HG03097 (cell line): ENCODE measurements around the gene CTSW.
"Not testable (repeated sequence)": the region's sequence is repeated elsewhere in the genome, so short reads cannot be mapped to it uniquely, and the experiment has no call there.

Experiments
- ATAC-seq: cut with Tn5 transposase; IDR thresholded peaks from one replicate; pipeline ENCODE4 v1.9.1; 2021; ENCODE audit not compliant: unreplicated experiment, low FRiP score

Gene CTSW

GRCh38 chr11:65879617-65880016 lies at the start of gene CTSW:
CTSW (plus strand) TSS chr11:65879837; CDS start chr11:65879855, 18 bp downstream.
- no peak for ATAC-seq

DNA sequence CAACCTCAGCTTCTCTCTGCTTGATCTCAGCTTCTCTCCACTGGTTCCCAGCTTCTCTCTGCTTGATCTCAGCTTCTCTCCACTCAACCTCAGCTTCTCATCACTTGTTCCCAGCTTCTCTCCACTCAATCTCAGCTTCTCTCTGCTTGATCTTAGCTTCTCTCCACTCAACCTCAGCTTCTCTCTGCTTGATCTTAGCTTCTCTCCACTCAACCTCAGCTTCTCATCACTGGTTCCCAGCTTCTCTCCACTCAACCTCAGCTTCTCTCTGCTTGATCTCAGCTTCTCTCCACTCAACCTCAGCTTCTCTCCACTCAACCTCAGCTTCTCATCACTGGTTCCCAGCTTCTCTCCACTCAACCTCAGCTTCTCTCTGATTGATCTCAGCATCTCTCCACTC lies 47.4 kb upstream of the CTSW start:
- ATAC-seq = not testable (repeated sequence)

GRCh38 chr11:65833297-65834030 lies 46.2 kb upstream of the CTSW start, which contains the start of gene SNX32:
SNX32 (plus strand) TSS chr11:65833963; CDS start chr11:65834066, 103 bp downstream.
- peak; percentile 68 for ATAC-seq

DNA sequence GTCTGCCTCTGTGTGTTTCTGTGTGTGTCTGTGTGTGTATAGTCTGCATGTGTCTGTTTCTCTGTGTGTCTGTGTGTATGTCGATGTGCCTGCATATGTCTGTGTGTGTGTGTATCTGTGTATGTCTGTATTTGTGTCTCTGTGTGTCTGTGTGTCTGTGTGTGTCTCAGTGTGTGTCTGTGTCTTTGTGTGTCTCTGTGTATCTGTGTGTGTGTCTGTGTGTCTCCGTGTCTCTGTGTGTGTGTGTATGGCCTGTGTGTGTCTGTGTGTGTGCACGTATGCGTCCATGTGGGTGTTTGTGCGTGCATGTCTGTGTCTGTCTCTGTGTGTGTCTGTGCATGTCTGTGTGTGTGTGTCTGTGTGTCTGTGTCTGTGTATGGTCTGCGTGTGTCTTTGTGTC lies 45.4 kb upstream of the CTSW start:
- no peak for ATAC-seq

GRCh38 chr11:65842144-65842543 lies 37.5 kb upstream of the CTSW start:
- no peak for ATAC-seq

- ATAC-seq = no peak
These were observed 35.8 kb upstream of the CTSW start for GRCh38 chr11:65843811-65844210.

GRCh38 chr11:65844231-65844872 lies 35.3 kb upstream of the CTSW start:
- ATAC-seq = no peak

- no peak for ATAC-seq
These were observed 31.9 kb upstream of the CTSW start for GRCh38 chr11:65847746-65848145.

- not testable (repeated sequence) for ATAC-seq
These were observed 30.9 kb upstream of the CTSW start for GRCh38 chr11:65848693-65849092.

DNA sequence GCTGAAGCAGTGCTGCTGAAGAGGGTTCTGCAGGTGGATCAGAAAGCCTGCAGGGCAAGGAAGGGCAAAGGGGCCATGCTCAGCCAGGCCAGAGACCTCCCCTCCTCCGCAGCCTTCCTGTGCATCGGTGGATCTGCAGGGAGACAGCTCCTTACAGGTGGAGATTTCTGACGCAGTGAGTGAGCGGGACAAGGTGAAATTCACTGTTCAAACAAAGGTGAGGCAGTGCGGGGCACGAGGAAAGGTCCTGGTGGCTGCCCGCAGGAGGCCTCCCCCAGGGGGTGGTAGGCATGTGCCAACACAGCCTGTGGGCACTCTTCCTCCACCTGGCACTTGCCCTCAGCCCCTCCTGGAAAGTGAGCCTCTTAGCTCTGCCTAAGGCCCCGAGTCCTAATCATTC lies 30.3 kb upstream of the CTSW start:
- no peak for ATAC-seq

- no peak for ATAC-seq
These were observed 29.8 kb upstream of the CTSW start for GRCh38 chr11:65849771-65850216.

GRCh38 chr11:65850217-65851082 lies 29.2 kb upstream of the CTSW start:
- no peak for ATAC-seq

- ATAC-seq = no peak
These were observed 28.5 kb upstream of the CTSW start for GRCh38 chr11:65851083-65851579.

DNA sequence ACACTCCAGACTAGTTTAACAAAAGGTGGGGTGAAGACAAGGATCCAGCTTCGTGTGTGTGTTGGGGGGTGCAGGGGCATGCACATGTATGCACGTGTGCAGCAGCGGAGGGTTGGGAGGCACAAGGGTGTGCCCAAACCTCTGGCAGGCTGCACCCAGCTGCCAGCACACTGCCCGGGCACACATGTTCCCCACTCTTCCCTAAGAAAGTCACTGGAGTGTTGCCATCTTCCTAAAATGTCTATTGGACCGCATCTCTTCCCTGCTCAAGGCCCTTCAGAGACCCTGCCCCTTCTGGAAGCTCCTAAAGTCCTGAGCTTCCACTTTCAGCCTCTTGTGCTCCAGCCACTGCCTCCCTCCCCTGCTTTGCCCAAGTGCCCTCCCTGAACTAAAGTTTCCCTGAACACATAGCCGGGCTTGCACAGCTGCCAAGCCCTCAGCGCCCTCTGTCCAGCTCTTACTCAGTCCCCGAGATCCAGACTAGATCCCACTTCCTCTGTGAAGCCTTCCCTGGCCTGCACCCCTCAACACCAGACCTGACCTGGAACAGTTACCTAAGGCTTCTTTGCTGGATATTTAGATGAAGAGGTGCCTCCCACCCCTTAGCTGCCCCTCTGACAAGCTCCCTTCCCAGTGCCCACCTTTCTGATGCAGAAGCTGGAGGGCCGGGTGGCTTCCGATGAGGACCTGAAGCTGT lies 27.7 kb upstream of the CTSW start:
- ATAC-seq = no peak

DNA sequence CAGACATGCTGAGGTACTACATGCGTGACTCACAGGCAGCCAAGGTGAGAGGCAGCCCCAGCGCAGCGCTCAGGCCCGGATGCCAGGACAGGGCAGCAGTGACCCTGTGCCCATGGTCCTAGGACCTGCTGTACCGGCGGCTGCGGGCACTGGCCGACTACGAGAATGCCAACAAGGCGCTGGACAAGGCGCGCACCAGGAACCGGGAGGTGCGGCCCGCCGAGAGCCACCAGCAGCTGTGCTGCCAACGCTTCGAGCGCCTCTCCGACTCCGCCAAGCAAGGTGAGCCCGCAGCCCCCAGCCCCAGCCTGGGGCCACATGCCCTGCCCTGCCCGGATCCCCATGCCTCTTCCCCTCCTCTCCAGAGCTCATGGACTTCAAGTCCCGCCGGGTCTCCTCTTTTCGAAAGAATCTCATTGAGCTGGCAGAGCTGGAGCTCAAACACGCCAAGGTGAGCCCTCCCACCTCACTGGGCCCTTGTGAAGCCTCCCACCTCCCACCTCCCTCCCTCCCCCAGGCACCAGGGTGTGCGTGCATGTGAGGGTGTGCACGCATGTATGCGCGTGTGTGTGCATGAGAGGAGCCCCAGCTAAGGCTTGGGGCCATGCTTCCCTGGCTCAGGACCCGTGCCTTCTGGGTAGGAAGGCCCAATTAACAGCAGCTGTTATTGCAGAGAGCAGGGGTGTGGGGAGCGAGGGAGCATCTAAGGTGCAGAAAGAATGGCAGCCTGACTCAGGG lies 27.0 kb upstream of the CTSW start:
- no peak for ATAC-seq

- no peak for ATAC-seq
These were observed 26.2 kb upstream of the CTSW start for GRCh38 chr11:65853246-65853979.

- no peak for ATAC-seq
These were observed 25.5 kb upstream of the CTSW start for GRCh38 chr11:65854161-65854592.

- ATAC-seq = no peak
These were observed 24.5 kb upstream of the CTSW start for GRCh38 chr11:65854852-65855837.
